Suppressor macrophage (primary cell): ENCODE results near the gene MEOX1.
A peak's percentile ranks its signal among the peaks of the same experiment; 100 is the strongest.

Source experiments
- DNase-seq, 4 experiments: peaks; one replicate each; pipeline ENCODE4 v3.0.0-alpha.2; 2020 to 2022

Gene MEOX1

DNA sequence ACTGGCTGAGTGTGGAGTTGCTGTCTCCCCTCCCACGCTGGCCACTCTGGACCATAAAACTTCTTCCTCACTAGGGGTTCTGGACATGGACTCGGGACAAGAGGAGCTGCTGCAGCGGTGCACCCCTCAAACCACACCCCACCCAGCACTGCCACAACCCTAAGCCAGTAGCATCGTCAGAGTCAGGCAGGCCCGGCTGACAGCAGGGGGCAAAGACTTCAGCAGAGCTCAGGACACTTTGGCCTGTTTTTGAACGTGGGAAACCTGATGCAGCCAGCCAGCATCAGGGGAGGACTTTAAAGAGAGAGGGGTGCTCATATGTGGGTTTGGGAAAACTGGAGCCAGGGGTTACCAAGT, 9.6 kb downstream of the MEOX1 start:
- DNase-seq, result no peak

DNA sequence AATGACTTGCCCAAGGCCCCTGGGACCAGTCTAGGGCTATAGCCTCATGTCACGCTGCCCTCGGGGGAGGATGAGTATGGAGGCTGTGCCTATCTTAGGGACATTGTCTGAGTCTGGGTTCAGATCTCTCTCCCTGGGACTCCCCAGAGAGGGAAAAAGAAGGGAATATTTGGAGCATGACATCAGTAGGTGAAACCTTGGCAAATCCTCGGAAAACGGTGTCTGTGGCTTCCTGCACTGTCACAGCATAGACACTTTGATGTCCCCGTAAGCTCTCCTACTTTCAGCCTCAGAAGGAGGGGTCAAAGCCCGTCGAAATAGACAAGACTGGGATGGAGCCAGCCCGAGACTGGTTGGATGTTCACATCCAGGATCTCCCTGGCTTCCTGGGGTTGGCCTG, 11.3 kb downstream of the MEOX1 start:
- no peak for DNase-seq

DNA sequence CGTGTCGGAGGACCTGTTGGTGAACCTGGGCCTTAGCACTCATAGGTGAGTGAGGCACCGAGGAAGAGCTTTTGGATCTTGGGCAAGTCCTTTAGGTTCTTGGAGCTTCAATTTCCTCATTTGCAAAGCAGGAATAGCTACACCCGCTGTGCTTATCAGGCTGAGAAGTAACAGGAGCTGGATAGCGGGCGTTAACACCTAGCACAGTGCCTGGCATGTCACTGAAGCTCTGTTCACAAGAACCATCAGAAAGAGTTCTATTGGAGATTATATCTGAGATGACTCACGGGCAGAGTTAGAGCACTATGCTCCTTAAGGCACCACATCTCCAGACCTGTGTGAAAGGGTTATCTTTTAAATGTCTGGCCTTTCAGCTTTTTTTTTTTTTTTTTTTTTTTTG, 12.8 kb downstream of the MEOX1 start:
- DNase-seq, result no peak

DNA sequence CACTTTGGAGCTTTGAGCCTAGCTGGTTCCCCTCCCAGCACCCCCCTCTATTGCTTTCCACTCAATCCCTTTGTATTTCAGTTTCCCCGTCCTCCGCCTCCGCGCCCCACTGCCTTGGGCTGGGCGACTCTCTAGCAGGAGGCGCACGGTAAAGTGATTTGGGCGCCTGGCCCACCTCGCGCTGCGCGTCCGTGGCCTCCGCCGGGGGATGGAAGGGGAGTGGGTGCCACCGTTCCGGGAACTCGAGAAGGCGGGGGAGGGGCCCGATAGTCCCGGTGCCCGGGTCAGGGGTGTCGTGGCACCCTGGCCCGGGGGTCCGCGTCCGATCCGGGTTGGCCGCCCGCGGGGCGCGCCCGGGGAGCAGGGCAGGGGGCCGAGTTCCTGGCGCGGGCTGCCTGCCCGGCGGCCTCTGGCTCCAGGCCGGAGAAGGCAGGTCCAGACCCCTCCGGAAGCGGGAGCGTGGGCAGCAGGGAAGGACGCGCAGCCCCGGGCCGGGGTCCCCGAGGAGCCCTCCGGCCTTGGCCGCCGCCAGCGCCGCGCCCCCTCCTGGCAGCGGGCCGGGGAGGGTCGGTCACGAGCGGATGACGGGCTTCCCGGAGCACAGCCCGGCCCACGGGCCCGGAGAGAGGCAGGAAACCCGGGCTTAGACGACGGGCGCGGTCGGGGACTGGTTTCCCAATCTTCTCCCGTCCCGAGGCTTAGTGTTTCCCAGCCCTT, 15.8 kb downstream of the MEOX1 start:
- peak; percentile 74 to 89 (median 78) for DNase-seq

- no peak for DNase-seq
Observed at GRCh38 chr17:43645450-43645764, 16.3 kb downstream of the MEOX1 start.

GRCh38 chr17:43644081-43644480, 17.6 kb downstream of the MEOX1 start:
- DNase-seq, result no peak

GRCh38 chr17:43641416-43641815, 20.3 kb downstream of the MEOX1 start:
- DNase-seq, result no peak

GRCh38 chr17:43640491-43641252, 21.1 kb downstream of the MEOX1 start:
- DNase-seq, result no peak

DNA sequence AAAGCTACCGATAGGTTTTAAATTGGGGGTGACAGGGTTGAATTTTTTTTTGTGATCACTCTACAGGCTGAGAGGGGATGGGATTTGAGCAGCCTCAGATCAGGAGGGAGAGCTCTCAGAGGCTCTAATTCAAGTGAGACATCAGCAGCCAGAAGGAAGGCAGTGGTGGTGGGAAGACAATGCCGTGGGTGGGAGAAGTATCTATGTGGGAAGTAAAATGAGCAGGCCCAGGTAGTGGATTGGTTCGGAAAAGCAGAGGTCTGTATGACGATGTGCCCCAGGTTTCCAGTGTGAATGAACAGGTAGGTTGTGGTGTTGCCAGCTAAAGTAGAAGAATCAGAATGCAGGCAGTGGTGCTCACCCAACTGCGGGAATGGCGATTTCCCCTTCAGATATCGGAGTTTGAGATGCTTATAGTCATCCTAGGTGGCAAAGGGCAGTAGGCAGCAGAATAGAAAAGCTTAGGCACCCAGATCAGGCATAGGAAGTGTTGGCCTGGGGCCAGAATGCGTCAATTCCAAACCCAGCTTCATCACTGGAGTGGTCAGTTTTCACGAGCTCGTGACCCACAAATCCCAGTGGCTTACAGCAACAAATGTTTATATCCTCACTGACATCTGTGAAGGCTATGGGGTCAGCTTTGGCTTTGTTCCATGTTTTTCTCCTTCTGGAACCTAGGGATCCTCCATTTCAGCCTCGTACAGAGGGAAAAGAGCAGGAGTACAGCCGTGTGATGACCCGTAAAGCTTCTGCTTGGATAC, 24.0 kb downstream of the MEOX1 start:
- no peak for DNase-seq

- DNase-seq, result no peak
Observed at GRCh38 chr17:43636426-43636825, 25.3 kb downstream of the MEOX1 start.

DNA sequence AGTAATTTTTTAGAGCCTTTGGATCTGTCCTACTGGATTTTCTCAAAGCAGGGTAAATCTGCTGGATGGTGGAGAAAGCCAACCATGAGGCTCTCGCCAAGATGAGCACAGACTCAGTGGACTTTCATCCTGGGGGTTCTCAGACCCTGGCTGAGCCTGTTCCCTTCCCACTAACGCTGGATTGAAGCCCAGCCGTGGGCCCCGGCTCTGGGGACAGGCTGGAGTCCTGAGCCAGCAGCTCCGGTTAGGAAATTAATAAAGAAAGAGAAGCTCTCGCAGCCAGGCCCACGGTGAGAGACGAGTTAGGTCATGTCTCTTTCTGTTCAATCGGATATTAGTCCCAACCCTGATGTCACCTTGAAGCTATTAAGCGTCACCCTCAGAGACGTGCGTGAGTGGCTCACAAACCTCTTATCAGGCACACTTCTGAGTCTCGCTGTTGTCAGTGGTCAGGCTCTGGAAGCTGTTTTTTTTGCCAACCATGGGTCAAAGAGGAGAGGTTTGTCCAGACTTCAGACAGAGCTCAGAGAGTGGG, 27.1 kb downstream of the MEOX1 start:
- no peak for DNase-seq

DNA sequence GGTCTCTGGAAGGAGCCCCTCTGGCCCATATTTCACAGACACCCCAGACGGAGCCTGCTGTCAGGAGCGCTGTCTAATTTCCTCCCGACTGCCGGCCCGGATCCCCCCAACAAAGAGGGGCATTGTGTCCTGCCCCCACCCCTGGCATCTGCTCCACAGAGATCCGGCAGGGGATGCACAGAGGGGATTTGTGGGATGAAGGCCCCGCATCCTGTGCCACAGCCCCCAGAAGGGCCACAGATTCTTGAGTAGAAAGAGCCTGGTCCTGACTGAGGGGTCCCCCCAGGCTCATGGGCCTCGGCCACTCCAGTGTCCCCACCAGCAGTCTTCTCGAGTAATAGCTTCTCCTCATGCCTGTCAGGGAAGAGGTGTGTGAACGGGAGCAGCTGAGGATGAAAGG, 29.5 kb downstream of the MEOX1 start:
- no peak for DNase-seq

DNA sequence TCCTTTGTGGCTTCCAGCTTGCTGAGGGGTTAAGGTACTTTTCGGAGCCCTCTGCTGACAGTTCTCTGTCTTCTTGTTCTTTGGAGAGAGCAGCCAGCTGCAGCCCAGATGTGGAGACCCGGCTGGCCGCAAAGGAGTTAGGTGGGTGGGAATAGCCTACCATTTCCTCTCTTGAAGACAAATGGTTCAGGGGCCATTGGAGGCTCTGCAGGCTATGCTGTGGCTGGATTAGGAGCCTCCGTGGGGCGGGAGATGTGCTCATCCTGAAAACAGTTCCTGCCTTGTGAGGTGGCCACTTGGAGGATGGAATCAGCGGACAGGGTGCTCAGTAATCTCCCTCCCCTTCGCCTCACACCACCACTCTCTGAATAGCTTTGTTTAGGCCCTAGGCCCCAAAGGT, 30.3 kb downstream of the MEOX1 start:
- no peak for DNase-seq

GRCh38 chr17:43628089-43628650, 33.6 kb downstream of the MEOX1 start:
- DNase-seq, result no peak

DNA sequence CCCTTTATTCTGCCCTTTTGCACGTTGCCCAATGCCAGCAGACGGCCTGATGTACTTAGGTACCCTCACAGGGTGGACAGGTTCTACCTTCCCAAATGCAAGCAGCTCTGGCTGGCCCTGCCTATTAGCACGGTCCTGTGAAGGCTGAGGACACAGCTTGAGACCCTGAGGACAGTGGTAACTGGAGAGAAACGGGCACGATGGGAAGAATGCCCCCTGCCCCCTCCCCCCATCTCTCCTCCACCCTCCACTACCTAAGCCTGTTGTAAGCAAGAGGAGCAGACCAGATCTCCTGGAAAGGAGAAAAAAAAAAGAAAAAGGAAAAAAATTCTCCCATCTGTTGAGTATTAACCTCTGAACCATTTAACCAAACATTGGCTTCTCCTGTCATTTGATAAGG, 34.1 kb downstream of the MEOX1 start:
- no peak for DNase-seq

- no peak for DNase-seq
Observed at GRCh38 chr17:43626023-43626422, 35.7 kb downstream of the MEOX1 start.

GRCh38 chr17:43625606-43626005, 36.1 kb downstream of the MEOX1 start:
- peak in 2 of 4 experiments; percentile 47 to 71 for DNase-seq

- DNase-seq, result no peak
Observed at GRCh38 chr17:43620581-43620980, 41.1 kb downstream of the MEOX1 start.

DNA sequence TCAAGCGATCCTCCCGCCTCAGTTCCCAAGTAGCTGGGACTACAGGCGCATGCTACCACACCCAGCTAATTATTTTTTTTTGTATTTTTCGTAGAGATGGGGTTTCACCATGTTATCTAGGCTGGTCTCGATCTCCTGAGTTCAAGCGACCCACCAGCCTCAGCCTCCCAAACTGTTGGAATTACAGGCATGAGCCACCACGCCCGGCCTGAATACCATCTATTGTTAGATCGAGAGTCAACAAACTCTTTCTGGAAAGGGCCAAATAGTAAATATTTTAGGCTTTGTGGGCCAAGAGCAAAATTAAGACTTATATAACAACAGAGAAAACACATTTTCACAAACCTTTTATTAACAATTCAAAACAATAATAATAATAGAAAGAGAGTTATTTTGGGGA, 41.6 kb downstream of the MEOX1 start:
- no peak for DNase-seq

DNA sequence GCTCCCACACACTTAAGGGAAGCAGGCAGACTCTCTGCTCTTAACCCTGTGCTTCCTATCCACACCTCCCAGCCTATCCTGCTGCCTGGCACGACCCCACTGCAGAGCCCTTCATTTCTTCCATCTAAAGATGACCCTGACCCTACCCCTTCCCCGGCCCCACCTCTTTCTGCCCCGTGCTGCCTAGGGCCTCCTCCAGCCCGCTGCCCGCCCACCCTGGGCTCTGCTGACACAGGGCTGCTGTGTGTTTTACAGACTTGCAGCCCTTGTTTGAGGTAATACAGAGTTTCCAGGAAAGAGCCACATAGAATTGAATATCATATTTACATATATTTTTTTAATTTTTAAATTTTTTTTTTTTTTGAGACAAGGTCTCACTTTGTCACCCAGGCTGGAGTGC, 42.0 kb downstream of the MEOX1 start:
- DNase-seq, result no peak

DNA sequence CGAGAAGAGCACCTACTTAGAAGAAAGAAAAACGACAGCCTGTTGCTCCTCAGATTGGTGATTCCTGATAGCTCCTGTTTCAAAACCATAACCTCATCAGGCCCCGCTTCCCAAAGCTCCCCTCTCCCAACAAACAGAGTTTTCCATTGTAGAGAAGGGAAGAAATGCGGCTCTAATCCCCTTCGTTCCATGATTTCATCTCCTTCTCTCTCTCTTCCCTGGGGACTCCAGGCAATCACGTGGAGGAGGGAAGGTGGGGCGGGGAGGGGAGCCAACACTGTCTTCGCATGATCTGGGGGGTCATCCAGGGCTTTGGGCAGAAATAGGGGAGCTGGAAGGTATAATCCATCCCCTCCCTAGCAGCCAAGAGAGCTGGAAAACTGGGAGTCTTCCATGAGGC, 43.4 kb downstream of the MEOX1 start:
- DNase-seq, result no peak

DNA sequence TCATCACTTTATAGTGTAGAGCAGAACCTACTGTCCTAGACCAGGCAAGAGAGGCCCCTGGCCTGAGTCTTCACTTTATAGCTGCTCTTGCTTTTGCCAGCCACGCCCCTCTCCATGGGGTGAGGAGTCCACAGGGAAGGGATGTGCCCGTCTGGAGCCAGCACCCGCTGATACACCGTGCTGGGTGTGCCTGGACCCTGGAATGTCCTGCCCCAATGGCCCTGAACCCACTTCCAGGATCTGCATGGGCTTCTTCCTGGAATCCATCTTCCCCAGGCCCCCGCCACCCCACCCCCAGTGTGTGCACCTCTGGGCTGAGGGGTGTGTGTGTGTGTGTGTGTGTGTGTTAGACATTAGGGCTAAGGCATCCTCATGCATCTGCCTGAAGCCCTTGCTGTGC, 44.9 kb downstream of the MEOX1 start:
- no peak for DNase-seq

DNA sequence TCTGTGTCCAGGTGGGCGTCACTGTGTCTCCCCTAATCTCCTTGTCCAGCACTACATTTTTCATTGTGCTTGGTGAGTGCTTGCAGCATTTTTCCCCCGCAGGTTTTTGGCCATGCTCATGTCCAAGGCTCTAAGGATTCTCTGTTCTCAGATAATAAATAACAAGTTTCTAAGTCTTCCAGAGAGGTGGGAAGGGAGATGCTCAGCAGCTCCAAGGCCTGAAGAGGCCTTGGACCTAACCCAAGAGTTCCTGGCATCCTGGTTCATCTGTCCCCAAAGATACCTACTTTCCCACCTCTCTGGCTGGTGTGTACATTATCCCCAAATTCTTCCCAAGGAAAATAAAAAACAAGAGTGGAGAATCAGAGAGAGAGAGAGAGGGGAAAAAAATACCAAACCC, 45.3 kb downstream of the MEOX1 start:
- no peak for DNase-seq

DNA sequence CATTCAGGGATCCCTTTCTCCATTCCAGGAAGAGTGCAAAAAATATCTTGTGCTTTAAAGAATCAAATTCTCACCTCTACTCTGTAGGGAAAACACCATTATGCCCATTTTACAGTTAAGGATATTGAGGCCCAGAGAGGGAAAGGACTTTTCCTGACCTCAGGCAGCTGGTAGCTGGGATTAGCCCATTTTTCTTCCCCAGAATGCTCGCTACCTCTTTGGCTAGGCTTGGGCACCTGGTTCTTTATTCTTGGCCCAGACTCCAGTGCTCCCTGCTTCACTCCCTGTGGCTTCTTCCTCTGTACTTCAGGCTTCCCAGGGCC, 45.7 kb downstream of the MEOX1 start:
- no peak for DNase-seq
